WI38 (cell line): ENCODE results near the gene CDH12.

Experiments
- H3K4me3 ChIP-seq: 2 replicates; pipeline ENCODE4 v1.5.1; 2011; ENCODE audit warnings: low read depth, mild to moderate bottlenecking, control low read depth, low read length
- TF ChIP-seq, protein P1 (sequence below): IDR thresholded peaks from 2 replicates; pipeline ENCODE4 v1.5.1; 2012; ENCODE audit warnings: low read depth, mild to moderate bottlenecking, control low read depth, low read length

CDH12 gene

DNA sequence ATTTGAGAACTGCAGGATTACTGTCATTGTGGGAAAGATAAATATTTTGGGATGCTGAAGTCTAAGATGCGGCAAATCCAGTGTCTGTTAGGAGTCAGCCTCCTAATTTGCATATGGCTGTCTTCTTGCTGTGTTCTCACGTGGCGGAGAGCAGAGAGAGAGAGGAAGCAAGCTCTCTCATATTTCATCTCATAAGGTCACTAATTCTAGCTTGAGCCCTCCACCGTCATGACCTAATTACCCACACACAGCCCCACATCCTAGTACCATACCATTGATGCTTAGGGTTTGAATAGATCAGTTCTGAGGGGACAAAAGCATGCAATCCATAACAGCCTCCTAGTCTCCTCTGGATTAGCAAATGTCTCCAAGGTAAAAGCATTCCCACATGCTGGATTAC is 124.5 kb downstream of the CDH12 start:
- TF ChIP-seq, protein P1, sequence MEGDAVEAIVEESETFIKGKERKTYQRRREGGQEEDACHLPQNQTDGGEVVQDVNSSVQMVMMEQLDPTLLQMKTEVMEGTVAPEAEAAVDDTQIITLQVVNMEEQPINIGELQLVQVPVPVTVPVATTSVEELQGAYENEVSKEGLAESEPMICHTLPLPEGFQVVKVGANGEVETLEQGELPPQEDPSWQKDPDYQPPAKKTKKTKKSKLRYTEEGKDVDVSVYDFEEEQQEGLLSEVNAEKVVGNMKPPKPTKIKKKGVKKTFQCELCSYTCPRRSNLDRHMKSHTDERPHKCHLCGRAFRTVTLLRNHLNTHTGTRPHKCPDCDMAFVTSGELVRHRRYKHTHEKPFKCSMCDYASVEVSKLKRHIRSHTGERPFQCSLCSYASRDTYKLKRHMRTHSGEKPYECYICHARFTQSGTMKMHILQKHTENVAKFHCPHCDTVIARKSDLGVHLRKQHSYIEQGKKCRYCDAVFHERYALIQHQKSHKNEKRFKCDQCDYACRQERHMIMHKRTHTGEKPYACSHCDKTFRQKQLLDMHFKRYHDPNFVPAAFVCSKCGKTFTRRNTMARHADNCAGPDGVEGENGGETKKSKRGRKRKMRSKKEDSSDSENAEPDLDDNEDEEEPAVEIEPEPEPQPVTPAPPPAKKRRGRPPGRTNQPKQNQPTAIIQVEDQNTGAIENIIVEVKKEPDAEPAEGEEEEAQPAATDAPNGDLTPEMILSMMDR = no peak
- H3K4me3 ChIP-seq = no peak overlapping the region

- no peak overlapping the region for H3K4me3 ChIP-seq
- TF ChIP-seq, protein P1 = no peak
These were observed 130.7 kb downstream of the CDH12 start for GRCh38 chr5:22722491-22722890.

GRCh38 chr5:22722056-22722455 is 131.1 kb downstream of the CDH12 start:
- TF ChIP-seq, protein P1 = no peak
- no peak overlapping the region for H3K4me3 ChIP-seq

- TF ChIP-seq, protein P1 = no peak
- H3K4me3 ChIP-seq = no peak overlapping the region
These were observed 133.3 kb downstream of the CDH12 start for GRCh38 chr5:22719842-22720241.

DNA sequence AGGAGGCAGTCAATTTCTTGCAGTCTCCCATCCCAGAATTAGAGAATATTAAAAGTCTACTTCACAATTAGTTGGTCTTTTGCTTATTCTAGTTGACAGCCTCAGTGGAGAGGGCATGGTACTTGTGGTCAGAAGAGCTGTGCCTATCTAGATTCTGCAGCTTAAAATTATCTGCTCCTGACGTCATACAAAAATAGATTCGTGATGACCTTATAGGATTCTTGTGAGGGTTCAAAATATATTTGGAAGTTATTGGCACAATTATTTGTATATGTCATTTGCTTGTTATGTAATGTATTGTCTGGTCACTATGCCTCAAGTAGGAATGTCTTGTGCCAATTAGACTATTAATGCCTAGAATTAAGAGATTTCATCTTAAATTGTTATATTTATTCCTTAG is 142.5 kb downstream of the CDH12 start:
- TF ChIP-seq, protein P1 = no peak
- no peak overlapping the region for H3K4me3 ChIP-seq

GRCh38 chr5:22709743-22710142 is 143.4 kb downstream of the CDH12 start:
- TF ChIP-seq, protein P1 = no peak
- H3K4me3 ChIP-seq = no peak overlapping the region

DNA sequence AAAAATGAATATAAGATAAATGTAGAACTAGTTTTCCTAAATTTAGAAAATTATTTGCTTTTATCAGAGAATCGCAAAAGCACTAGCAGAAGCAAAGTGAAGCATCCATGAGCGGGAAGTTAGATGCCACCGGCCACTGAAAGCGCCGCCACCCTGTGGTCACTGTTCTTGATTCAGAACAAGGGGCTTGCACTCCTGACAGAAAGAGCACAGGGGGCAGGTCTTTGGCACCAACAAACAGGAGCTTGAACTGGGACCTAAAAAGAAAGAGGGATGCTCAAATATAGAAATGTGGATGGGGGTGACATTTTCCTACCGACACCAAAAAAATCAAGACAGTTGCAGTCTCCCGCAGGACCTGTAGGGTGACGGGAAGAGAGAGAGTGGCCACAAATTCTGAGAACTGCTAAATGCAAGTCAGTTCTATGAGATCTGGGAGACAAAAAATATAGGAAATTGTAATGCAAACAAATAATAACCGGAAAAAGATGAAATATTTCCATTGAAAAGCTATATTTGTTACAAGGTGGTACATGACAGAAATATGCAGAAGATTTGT is 144.3 kb downstream of the CDH12 start:
- TF ChIP-seq, protein P1 = no peak
- H3K4me3 ChIP-seq = no peak overlapping the region
